ENCODE data around the gene RGS3.

GRCh38 chr9:113526231-113526746 is 62.8 kb downstream of the RGS3 start:
- no peak for TF ChIP-seq ATF3 (IDR thresholded peaks at IDR 0.05)
- TF ChIP-seq ZNF274 (IDR thresholded peaks at IDR 0.05; ENCODE audit: low read depth, low read length), result no peak
- no peak for TF ChIP-seq CTCF (IDR thresholded peaks at IDR 0.05 in 2 of 3, conservative IDR thresholded peaks at IDR 0.05 in 1 of 3; ENCODE audit: borderline replicate concordance in 1 of 3, insufficient read depth in 1 of 3, low read depth in 2 of 3, low read length in 2 of 3)
- TF ChIP-seq RAD21 (IDR thresholded peaks at IDR 0.05; ENCODE audit: low read depth), result no peak
